ENCODE measurements around the gene FOXP1. TPM values are rescaled to one million over a fixed set of nuclear protein-coding genes. Genes with fewer than 3 reads are reported as not detected.
A peak's percentile ranks its signal among the peaks of the same experiment; 100 is the strongest.

Gene FOXP1
- total RNA-seq, 1 experiment from 2014 or later: 75.3 TPM

DNA sequence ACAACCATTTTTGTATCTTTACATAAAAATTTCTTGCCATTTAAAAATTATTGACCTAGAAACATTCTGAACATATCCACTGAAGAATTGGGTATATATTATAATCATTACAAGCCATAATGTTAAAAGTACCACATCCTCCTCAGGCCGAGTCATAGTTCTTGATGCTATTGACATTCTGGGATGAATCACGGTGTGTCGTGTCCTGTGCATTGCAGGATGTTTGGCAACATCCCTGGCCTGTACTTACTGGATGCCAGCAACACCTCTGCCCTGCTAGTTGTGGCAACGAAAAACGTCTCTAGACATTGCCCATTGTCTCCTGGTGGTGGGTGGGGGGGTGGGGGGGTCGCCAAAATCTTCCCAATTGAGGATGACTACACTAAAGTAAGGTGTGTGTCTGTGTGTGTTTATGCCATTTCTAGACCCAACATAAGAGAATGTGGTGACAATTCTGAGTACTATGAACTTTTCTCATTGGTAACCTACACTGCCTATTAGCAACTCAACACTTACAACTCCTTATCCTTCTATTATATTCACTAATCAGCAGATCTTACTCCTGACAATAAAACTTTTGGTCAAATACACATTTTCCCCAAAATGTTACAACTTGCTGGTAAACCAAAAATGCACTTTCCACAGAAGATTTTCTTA is 471.6 kb downstream of the FOXP1 start:
- no peak for TF ChIP-seq CTCF (conservative IDR thresholded peaks at IDR 0.05)
- Histone ChIP-seq H3K56ac (ENCODE audit: insufficient read length, low read depth, low read length) (no peak overlapping the region), H3K9me3 (ENCODE audit: control insufficient read depth, low read depth, low read length) (no peaks in the 10 kb centered on the region), H4K20me1 (ENCODE audit: control insufficient read depth, insufficient read depth, insufficient read length) (no peaks in the 10 kb centered on the region), H4K91ac (ENCODE audit: insufficient read length, low read depth, low read length) (no peak overlapping the region), H2BK20ac (ENCODE audit: low read depth, low read length, poor library complexity, severe bottlenecking) (no peak overlapping the region), H3K27me3 (ENCODE audit: insufficient read depth, low read length) (no peaks in the 10 kb centered on the region), H3K9ac (ENCODE audit: extremely low read depth, insufficient read length, low read length) (no peak overlapping the region), H2BK12ac (ENCODE audit: insufficient read length, low read depth, low read length) (no peak overlapping the region), H3K4ac (ENCODE audit: low read depth, low read length) (no peak overlapping the region), H3K18ac (ENCODE audit: insufficient read length, low read depth, low read length) (no peak overlapping the region), H3K4me2 (ENCODE audit: insufficient read depth, insufficient read length, low read length) (no peak overlapping the region), H4K5ac (ENCODE audit: insufficient read length, low read depth, low read length) (no peak overlapping the region), H2BK120ac (ENCODE audit: low read depth, low read length, poor library complexity, severe bottlenecking) (no peak overlapping the region), H3K23ac (ENCODE audit: insufficient read length, low read depth, low read length) (no peak overlapping the region), H3K79me2 (ENCODE audit: insufficient read depth, low read length) (no peaks in the 10 kb centered on the region), H2AFZ (ENCODE audit: low read length) (no peak overlapping the region), H2BK5ac (ENCODE audit: insufficient read length, low read length) (no peak overlapping the region), H3T11ph (ENCODE audit: low read length) (no peak overlapping the region), H3K23me2 (ENCODE audit: insufficient read length, low read depth, low read length, poor library complexity, severe bottlenecking) (no peaks in the 10 kb centered on the region), H3K4me1 (ENCODE audit: insufficient read depth, low read length) (0 out of 2 replicates have a peak, but pooled peaks cover 4% of the 10 kb centered on the region), H3K79me1 (ENCODE audit: insufficient read depth, low read depth, low read length, poor library complexity, severe bottlenecking) (no peaks in the 10 kb centered on the region), H4K8ac (replicated peaks; ENCODE audit: insufficient read length, low read depth, low read length) (no peak overlapping the region), H3K27ac (ENCODE audit: insufficient read length, low read depth, low read length) (no peak overlapping the region), H2BK15ac (ENCODE audit: low read depth, low read length) (no peak overlapping the region), H3K14ac (ENCODE audit: insufficient read depth, low read length) (no peak overlapping the region), H2AK5ac (ENCODE audit: insufficient read length, low read length) (no peak overlapping the region)
- WGBS (ENCODE audit: extremely low coverage, insufficient read length, low lambda C conversion rate): no CpG with 5 or more reads among the region's 6 CpGs
- Mint-ChIP-seq H3K4me1 (peaks cover 22 to 23% of the 10 kb centered on the region in 2 experiments), H3K4me3 (no peak overlapping the region), H3K9me3 (no peaks in the 10 kb centered on the region), H3K27ac (peak overlapping the region in 2 of 3 experiments; percentile 16 to 22; a peak in 1 of 7 replicates), H3K36me3 (ENCODE audit: insufficient read depth in 1 of 3, low read depth in 3 of 3) (peaks cover 0 to 24% (median 14%) of the 10 kb centered on the region in 3 experiments; a peak in 4 of 7 replicates), H3K27me3 (ENCODE audit: low read depth) (no peaks in the 10 kb centered on the region)
- no peak for DNase-seq

Measured in H9 (cell line).